ENCODE measurements around the gene LOX.

GRCh38 chr5:122112063-122112462 lies 34.0 kb upstream of the LOX start:
- TF ChIP-seq CTCF (IDR thresholded peaks at IDR 0.05): no peak
- TF ChIP-seq POLR2AphosphoS5 (IDR thresholded peaks at IDR 0.05): no peak

All from gastroesophageal sphincter (tissue), 3 donors.